Caco-2 (cell line): ENCODE results near the gene HLCS. TPM values are rescaled to one million over a fixed set of nuclear protein-coding genes. Genes with fewer than 3 reads are reported as not detected.

ENCODE experiments used
- BruUV-seq: library from RNA; stranded (reverse); fragments of 400-500 nt; replicated peaks from 2 replicates; lab custom pipeline; 2021; lab: Mats Ljungman, UMichigan
- CTCF ChIA-PET: fragments of 300-600 bp; sonication (Branson Sonifier 250); formaldehyde crosslinking; loops from one replicate; lab custom pipeline; 2022; ENCODE audit warnings: antibody characterized with exemption; lab: Charles Lee
- POLR2A ChIA-PET: fragments of 300-600 bp; sonication (Branson Sonifier 250); formaldehyde crosslinking; loops from one replicate; lab custom pipeline; 2022; ENCODE audit warnings: antibody characterized with exemption; lab: Charles Lee
- DNase-seq, 2 experiments: peaks; one replicate each; pipeline versions ENCODE4 v3.0.0 to v3.0.0-alpha.2; 2020 to 2022
- H3K27me3 ChIP-seq: replicated peaks from 2 replicates; pipeline ENCODE4 v1.6.0; 2011; ENCODE audit warnings: low read length; ENCODE audit not compliant: control insufficient read depth, insufficient read depth
- H3K36me3 ChIP-seq: 2 replicates; pipeline ENCODE4 v1.5.1; 2011; ENCODE audit warnings: low read length; ENCODE audit not compliant: control insufficient read depth, insufficient read depth
- H3K4me1 ChIP-seq: fragments of 250-450 bp; sonication (Bioruptor Pico); 2 replicates; pipeline ENCODE4 v1.5.1; 2020; ENCODE audit warnings: mild to moderate bottlenecking
- H3K4me3 ChIP-seq: 2 replicates; pipeline ENCODE4 v1.5.1; 2011; ENCODE audit warnings: low read depth, mild to moderate bottlenecking, control low read depth, low read length
- H3K9me3 ChIP-seq: fragments of 250-450 bp; sonication (Bioruptor Pico); 2 replicates; pipeline ENCODE4 v1.5.1; 2020; ENCODE audit warnings: mild to moderate bottlenecking, moderate library complexity
- H3K27ac Mint-ChIP-seq: one replicate; pipeline ENCODE4 v1.8.0; 2022; ENCODE audit warnings: mixed read lengths; ENCODE audit not compliant: unreplicated experiment
- H3K27me3 Mint-ChIP-seq: one replicate; pipeline ENCODE4 v1.8.0; 2022; ENCODE audit warnings: mixed read lengths; ENCODE audit not compliant: insufficient read depth, unreplicated experiment
- H3K36me3 Mint-ChIP-seq: one replicate; pipeline ENCODE4 v1.8.0; 2022; ENCODE audit warnings: mild to moderate bottlenecking, mixed read lengths; ENCODE audit not compliant: insufficient read depth, unreplicated experiment
- H3K4me1 Mint-ChIP-seq: one replicate; pipeline ENCODE4 v1.8.0; 2022; ENCODE audit warnings: low read depth, mixed read lengths; ENCODE audit not compliant: unreplicated experiment
- H3K4me3 Mint-ChIP-seq: one replicate; pipeline ENCODE4 v1.8.0; 2022; ENCODE audit warnings: mild to moderate bottlenecking, moderate library complexity, mixed read lengths; ENCODE audit not compliant: unreplicated experiment
- H3K9me3 Mint-ChIP-seq: one replicate; pipeline ENCODE4 v1.8.0; 2022; ENCODE audit warnings: mixed read lengths; ENCODE audit not compliant: unreplicated experiment
- intact Hi-C: fragments of 100-400 bp; cut with micrococcal nuclease; formaldehyde crosslinking; loops from one replicate; pipeline ENCODE4 v1.10.0; 2022; ENCODE audit not compliant: unreplicated experiment
- total RNA-seq: library from RNA; stranded (reverse); gene quantifications from 2 replicates; pipeline ENCODE4 v1.2.3, GENCODE V29; 2022
- TF ChIP-seq, protein P1 (sequence below), 2 experiments: fragments of 200-600 bp in 1 of 2; IDR thresholded peaks; 1 replicate in 1 of 2; 2 replicates in 1 of 2; pipeline versions ENCODE4 v1.5.1 to v1.8.0; 2011 to 2022; ENCODE audit warnings: antibody characterized with exemption in 1 of 2, control low read depth in 1 of 2, inconsistent platforms in 1 of 2, low read depth in 1 of 2, low read length in 1 of 2, mild to moderate bottlenecking in 1 of 2, moderate library complexity in 1 of 2; ENCODE audit not compliant: insufficient read depth in 1 of 2, severe bottlenecking in 1 of 2, unreplicated experiment in 1 of 2

Gene HLCS
- total RNA-seq, 1 experiment from 2014 or later: 26.2 TPM

DNA sequence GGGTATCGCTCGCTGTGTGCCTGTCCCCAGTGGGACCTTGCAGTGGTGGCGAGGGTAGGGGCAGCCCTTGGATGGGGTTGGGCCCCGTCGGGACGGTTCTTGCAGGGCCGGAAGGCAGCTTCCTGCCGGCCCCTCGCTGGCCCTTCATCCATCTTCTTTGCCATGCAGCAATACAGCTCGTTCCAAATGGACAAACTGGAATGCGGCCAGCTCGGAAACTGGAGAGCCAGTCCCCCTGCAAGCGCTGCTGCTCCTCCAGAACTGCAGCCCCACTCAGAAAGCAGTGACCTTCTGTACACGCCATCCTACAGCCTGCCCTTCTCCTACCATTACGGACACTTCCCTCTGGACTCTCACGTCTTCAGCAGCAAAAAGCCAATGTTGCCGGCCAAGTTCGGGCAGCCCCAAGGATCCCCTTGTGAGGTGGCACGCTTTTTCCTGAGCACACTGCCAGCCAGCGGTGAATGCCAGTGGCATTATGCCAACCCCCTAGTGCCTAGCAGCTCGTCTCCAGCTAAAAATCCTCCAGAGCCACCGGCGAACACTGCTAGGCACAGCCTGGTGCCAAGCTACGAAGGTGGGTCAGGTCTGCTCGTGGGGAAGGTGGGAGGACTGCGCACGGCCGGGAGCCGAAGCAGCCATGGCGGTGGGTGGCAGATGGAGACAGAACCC, 221.8 kb downstream of the HLCS start:
- ChIA-PET POLR2A (no interaction called here), CTCF (no interaction called here)
- Histone ChIP-seq H3K9me3 (no peaks in the 10 kb centered on the region), H3K27me3 (no peaks in the 10 kb centered on the region), H3K4me3 (no peak overlapping the region), H3K36me3 (no peaks in the 10 kb centered on the region; the same call in 1 of the 2 replicates), H3K4me1 (peaks cover 17% of the 10 kb centered on the region)
- TF ChIP-seq, protein P1, sequence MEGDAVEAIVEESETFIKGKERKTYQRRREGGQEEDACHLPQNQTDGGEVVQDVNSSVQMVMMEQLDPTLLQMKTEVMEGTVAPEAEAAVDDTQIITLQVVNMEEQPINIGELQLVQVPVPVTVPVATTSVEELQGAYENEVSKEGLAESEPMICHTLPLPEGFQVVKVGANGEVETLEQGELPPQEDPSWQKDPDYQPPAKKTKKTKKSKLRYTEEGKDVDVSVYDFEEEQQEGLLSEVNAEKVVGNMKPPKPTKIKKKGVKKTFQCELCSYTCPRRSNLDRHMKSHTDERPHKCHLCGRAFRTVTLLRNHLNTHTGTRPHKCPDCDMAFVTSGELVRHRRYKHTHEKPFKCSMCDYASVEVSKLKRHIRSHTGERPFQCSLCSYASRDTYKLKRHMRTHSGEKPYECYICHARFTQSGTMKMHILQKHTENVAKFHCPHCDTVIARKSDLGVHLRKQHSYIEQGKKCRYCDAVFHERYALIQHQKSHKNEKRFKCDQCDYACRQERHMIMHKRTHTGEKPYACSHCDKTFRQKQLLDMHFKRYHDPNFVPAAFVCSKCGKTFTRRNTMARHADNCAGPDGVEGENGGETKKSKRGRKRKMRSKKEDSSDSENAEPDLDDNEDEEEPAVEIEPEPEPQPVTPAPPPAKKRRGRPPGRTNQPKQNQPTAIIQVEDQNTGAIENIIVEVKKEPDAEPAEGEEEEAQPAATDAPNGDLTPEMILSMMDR (IDR thresholded peaks at IDR 0.05; ENCODE audit: insufficient read depth in 1 of 2, low read depth in 1 of 2, low read length in 1 of 2, severe bottlenecking in 1 of 2, unreplicated experiment in 1 of 2): no peak
- Mint-ChIP-seq H3K36me3 (peaks cover 19% of the 10 kb centered on the region), H3K27me3 (no peaks in the 10 kb centered on the region), H3K4me1 (peaks cover 1% of the 10 kb centered on the region), H3K9me3 (no peaks in the 10 kb centered on the region), H3K4me3 (no peak overlapping the region), H3K27ac (no peak overlapping the region)
- no peak for DNase-seq
- intact Hi-C loops: loop anchor here (5.0 kb wide), 1 partner anchor 102 kb away; no protein-coding TSS in a partner anchor
- no TSS peak for BruUV-seq

DNA sequence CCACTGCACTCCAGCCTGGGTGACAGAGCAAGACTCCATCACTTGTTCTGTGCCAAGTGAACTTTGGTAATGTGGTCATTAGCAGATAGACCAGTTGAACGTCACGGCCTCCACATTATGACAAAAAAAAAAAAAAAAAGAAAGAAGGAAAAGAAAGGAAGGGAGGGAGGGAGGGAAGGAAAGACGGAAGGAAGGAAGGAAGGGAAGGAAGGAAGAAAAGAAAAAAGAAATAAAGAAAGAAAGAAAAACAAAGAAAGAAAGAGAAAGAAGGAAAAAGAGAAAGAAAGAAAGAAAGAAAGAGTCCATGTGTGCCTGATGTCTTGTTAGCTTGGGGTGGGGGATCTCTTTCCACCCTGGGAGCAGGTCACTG, 222.3 kb downstream of the HLCS start:
- no peak for DNase-seq
- Mint-ChIP-seq H3K27me3 (no peaks in the 10 kb centered on the region), H3K27ac (no peak overlapping the region), H3K4me3 (no peak overlapping the region), H3K9me3 (no peaks in the 10 kb centered on the region), H3K4me1 (no peaks in the 10 kb centered on the region), H3K36me3 (peaks cover 19% of the 10 kb centered on the region)
- no TSS peak for BruUV-seq
- TF ChIP-seq, protein P1 (IDR thresholded peaks at IDR 0.05; ENCODE audit: insufficient read depth in 1 of 2, low read depth in 1 of 2, low read length in 1 of 2, severe bottlenecking in 1 of 2, unreplicated experiment in 1 of 2): no peak
- peaks cover 14% of the 10 kb centered on the region for H3K4me1 ChIP-seq
- ChIA-PET CTCF (no interaction called here), POLR2A (no interaction called here)
- H3K27me3 ChIP-seq: no peaks in the 10 kb centered on the region
- H3K36me3 ChIP-seq: no peaks in the 10 kb centered on the region; the same call in 1 of the 2 replicates
- no peaks in the 10 kb centered on the region for H3K9me3 ChIP-seq
- H3K4me3 ChIP-seq: no peak overlapping the region
- intact Hi-C loops: no loop called here

DNA sequence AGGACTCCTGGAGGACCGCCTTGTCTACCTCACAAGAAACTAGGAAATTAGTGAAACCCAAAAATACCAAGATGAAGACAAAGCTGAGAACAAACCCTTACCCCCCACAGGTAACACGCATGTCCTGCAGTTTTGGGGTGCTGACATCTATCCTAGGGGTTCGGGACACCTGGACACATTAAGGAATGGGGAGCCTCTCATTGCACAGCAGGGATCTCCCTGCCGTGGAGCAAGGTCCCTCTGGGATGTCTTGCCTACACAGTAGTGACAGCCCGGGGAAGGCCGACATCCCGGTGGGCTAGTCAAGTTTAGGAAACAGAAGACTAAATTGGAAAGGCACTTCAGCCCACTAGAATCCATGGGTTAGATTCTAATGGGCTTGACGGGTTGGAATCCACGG, 223.0 kb downstream of the HLCS start:
- Histone ChIP-seq H3K4me1 (peaks cover 10% of the 10 kb centered on the region), H3K9me3 (no peaks in the 10 kb centered on the region), H3K4me3 (no peak overlapping the region), H3K27me3 (no peaks in the 10 kb centered on the region), H3K36me3 (no peaks in the 10 kb centered on the region; the same call in 1 of the 2 replicates)
- H3K27me3 Mint-ChIP-seq: no peaks in the 10 kb centered on the region
- H3K9me3 Mint-ChIP-seq: no peaks in the 10 kb centered on the region
- no TSS peak for BruUV-seq
- H3K4me3 Mint-ChIP-seq: no peak overlapping the region
- DNase-seq: no peak
- TF ChIP-seq, protein P1 (IDR thresholded peaks at IDR 0.05; ENCODE audit: insufficient read depth in 1 of 2, low read depth in 1 of 2, low read length in 1 of 2, severe bottlenecking in 1 of 2, unreplicated experiment in 1 of 2): no peak
- POLR2A ChIA-PET: no interaction called here
- H3K36me3 Mint-ChIP-seq: peaks cover 17% of the 10 kb centered on the region
- H3K4me1 Mint-ChIP-seq: no peaks in the 10 kb centered on the region
- intact Hi-C loops: no loop called here
- CTCF ChIA-PET: no interaction called here
- no peak overlapping the region for H3K27ac Mint-ChIP-seq
